Upper lobe of left lung (tissue), 4 donors: ENCODE measurements around the gene EXOC8.

Source experiments
- CTCF ChIP-seq, 6 experiments: fragments of 450-650 bp in 4 of 6; fragments of 200-600 bp in 2 of 6; sonication (generic) in 2 of 6; IDR thresholded peaks; one replicate each; pipeline ENCODE4 v1.5.1; 2016 to 2019; ENCODE audit warnings: antibody characterized with exemption in 6 of 6
- EP300 ChIP-seq, 4 donors: sonication (generic); formaldehyde crosslinking; IDR thresholded peaks; one replicate each; pipeline ENCODE4 v1.5.1; 2017; ENCODE audit warnings: antibody characterized with exemption in 4 of 4, control low read depth in 2 of 4
- POLR2A ChIP-seq, 4 donors: fragments of 450-650 bp; IDR thresholded peaks; one replicate each; pipeline ENCODE4 v1.5.1; 2016 to 2017; ENCODE audit warnings: antibody characterized with exemption in 4 of 4, mild to moderate bottlenecking in 2 of 4
- POLR2AphosphoS5 ChIP-seq, 2 donors: sonication (generic); formaldehyde crosslinking; IDR thresholded peaks; one replicate each; pipeline ENCODE4 v1.5.1; 2017; ENCODE audit warnings: antibody characterized with exemption in 2 of 2

DNA sequence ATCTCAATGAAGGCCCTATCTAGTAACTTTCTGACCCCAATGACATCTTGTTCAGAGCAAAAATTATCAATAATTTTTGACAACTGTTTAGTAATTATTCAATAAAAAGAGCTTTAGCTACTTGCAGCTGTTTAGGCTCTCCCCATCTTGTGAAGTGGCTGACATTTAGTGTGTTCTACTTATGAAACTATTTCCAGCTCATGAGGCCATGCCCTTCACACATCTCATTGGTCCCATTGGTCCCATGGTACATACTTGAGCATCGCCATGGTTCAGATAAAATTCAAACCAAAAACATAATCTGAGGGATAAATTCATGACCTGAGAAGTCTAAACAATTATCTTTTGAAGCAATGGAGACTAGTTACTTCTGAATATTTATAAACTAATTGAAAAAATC is 24.7 kb upstream of the EXOC8 start:
- TF ChIP-seq POLR2AphosphoS5 (IDR thresholded peaks at IDR 0.05) (no peak), POLR2A (IDR thresholded peaks at IDR 0.05) (no peak), CTCF (IDR thresholded peaks at IDR 0.05) (no peak), EP300 (IDR thresholded peaks at IDR 0.05) (no peak)
